NCI-H146 treated with DMSO at 0.1 percent for 48 hours (cell line): ENCODE data around the gene EXOC3L1.

Source experiments
- DNase-seq: peaks from one replicate; lab custom pipeline; 2025; ENCODE audit not compliant: unreplicated experiment; lab: John Stamatoyannopoulos, UW

Gene EXOC3L1, protein sequence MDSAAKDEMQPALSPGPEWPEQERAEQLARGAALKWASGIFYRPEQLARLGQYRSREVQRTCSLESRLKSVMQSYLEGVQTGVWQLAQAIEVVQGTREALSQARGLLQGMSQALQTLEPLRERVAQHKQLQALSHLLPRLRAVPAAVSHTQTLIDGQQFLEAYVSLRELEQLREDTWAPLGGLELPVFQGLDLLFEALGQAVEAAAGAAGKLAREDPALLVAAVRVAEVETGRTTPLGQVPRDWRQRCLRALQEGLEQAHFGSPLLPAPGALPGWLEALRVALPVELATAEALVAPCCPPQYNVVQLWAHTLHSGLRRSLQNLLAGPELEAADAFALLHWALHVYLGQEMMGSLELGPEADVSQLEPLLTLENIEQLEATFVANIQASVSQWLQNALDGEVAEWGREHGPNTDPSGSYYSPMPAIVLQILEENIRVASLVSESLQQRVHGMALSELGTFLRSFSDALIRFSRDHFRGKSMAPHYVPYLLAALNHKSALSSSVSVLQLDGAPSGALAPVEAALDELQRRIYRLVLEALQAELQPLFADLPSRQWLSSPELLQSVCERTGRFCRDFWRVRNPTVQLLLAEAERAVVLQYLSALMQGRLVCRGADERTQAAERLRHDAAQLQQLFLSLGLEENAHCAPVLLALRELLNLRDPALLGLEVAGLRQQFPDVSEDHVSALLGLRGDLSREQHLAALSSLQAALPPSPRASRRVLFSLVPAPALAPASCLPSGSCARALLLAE

DNA sequence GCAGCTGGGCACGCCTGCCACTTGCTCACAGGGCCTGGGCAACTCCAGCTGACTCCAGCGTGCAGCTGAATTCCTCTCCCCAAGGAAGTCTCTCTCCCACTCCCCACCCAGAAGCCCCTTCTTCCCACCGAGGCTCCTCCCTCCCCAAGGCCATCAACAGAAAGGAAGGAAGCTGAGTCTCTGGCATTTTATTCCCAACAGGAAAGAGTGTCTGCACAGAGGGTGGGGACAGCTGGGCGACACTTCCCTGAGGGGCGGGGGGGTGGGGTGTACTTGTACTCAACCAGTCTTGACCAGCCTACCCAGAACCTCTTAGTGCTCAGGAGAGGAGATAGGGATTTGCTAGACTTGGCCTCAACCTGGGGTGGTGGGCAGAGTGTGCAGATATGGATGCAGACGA lies at the start of gene EXOC3L1:
TSS of gene EXOC3L1 (minus strand) at position 96 of the 400 bp plus-strand sequence. CDS start 460 bp downstream, outside the sequence.
- DNase-seq, result no peak

DNA sequence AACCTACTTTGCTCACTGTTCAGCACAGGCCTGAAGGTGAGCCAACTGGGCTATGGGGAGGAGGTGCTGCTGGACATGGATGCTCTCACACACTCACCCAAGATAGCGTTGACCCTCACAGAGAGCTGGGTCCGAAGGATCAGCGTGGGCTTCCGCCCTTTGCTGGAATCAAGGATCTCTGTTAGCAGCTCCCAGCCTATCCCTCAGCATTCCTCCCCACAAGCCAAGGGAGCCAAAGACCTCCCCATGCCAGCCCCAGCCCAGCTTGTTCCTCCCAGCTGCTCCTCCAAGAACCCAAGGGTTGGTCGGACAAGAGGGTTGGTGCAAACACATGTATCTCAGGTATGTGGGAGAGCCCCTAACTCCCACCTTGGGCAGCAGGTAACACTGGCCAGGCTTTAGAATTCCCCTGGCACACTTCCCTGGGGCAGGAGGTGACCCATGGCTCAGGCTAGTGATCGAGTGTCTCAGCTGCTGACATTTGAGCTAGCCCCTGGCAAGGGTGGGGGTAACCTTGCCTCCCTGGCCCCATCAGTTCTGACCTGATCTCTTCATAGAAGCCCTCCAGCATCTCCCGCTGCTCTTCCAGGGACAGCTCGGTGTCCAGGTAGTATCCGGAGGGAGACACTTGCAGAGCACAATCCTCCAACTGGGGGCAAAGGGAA lies 49.0 kb upstream of the EXOC3L1 start:
- DNase-seq, result no peak

DNA sequence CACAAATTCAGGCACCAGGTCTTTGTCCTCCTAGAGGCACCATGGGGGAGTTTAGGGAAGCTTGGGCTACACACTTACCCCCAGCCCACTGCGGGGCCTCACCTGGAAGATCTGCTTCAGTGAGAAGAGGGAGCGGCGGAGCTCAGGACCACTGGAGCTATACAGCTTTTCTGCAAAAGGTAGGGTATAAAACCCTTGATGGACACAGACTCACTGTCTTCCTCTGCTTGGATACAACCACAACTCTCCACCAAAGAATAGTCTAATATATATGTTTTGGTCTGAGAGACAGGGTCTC lies 48.3 kb upstream of the EXOC3L1 start:
- no peak for DNase-seq

DNA sequence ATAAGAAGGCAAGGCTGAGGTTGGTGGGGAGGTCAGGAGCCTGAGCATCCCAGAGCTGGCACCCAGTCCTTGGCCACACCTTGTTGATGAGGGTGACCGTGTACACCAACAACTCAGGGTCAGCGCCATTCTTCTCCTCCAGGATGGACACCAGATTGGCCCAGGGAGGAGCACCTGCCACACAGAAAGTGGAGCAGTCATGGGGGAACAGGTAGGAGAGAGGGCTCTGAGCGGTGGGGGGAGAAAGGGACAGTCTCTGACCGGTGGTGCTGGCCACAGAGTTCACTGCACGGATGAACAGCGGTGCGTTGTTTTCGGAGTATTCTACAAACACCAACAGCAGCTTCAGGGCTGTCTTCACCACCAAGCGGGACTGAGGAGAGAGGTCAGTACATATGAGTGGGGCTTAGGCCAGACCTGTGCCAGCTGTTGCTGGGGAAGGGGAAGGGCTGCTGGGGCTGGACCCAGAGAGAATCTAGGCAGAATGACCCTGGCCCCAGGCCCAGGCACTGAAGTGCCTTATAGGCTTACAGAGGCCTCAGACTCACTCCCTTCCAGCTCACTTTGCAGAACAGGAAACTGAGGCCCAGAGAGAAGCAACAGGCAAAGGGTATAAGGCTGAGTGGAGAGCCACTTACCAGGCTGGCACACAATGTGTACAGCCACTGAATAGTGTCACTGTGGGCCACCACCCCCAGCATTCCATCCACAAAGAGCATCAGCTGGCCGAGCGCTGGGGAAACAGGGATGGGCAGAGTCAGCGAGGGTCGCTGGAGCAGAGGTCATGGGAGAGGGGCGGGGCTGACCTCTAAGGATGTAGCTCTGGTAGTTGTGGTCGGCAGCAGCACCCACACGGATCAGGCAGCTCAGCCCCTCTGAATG lies 47.7 kb upstream of the EXOC3L1 start:
- DNase-seq, result no peak

DNA sequence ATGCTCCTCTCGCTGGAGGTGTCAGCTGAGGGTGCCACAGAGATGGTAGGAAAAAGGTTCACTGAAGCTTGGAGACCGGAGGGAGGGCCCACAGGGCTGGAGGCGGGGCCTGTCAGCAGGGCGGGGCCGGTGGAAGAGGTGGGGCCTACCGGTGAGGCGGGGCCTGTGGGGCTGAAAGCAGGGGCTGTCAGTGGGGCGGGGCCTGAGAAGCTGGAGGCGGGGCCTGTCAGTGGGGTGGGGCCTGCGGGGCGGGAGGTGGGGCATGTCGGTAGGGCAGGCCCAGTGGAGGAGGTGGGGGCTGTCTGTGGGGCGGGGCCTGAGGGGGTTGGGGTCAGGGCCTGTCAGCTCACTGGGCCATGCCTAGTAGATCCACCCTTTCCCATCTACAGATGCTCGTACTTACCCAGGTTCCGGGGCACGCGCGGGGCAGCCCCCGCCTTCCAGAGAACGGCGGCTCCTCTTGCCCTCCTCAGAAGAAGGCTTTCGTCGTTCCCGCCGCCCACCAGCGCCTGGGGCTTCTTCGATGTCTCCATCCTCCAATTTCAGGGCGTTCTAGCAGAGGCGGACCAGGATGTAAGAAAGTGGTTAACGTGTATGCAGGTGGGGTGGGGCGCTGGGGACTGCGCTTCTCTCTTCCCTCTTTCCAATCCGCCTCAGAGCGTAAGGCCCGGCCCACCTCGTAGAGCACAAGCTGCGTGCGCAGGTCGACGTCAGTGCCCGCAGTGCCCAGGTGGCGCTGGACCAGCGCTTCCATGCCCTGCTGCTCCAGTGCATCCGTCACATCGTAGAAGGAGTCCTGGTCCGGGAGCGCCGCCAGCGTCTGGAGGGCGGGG lies 46.8 kb upstream of the EXOC3L1 start:
- no peak for DNase-seq

DNA sequence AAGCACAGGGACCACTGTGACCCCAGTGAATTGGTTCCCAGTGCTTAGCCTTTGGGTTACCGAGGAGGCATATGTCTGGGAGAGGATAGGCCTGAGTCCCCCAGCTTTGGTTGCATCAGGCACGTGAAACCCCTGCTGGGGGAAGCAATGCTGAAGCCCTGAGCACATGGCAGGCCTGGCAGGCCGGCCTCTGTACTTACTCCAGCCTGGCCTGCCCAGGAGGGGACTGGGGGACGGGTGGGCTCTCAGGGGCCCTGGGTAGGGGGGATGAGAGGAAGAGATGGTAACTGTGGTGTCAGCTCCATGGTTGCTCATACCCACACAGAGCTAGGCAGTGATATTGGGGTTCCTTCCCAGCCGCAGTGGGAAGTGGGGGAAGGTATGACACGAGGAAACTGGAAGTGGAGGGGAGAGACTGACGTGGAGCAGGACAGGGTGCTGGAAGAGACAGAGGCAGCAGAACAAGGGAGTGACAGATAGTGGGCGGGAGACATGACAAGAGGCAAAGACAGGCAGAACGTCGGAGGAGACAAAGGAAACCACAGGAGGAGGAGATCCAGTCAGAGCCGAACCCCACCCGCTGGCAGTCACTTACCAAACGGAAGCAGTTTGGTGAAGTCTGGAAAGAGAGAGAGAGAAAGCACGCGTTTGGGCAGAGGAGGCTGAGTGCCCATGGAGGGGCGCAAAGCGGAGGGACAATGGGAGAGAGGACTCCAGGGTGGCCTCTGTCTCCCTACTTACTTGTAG lies 46.1 kb upstream of the EXOC3L1 start:
- DNase-seq, result no peak

DNA sequence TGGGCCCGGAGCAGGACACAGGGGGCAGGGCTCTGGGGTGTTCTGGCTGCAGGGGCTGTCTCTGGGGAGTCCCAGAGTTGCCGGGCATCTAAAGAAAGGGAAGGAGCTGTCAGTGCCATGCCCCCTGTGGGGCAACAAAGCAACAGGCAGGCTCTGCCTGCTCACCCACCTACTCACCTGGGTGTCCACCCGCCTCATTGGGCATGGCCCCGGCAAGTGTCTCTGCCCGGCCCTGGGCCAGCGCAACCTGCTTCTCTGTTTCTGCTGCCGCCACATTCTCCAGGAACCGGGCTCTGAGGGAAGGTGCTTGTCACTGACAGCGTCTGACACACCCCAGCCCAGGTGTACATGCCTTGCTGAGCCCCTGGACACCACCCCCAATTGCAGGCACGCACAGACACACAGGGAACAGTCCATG lies 44.3 kb upstream of the EXOC3L1 start:
- DNase-seq, result no peak

DNA sequence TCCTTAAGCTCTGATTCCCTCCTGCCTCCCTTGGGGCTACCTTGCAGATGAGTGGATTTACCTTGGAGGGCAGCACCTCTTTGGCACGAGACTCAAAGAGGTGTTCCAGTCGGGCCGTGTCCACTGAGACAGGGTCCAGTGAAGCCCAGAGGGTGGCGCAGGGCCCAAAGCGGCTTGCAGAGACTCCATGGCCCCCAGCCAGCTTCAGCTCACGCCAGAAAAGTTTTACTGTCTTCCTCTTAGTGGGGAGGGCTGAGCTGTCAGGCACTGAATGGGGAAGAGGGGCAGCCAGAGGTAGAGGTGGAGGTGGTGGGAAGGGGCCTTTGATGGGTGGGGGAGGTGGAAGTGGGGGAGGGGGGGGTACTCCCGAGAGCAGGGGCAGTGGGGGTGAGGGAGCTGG lies 43.7 kb upstream of the EXOC3L1 start:
- DNase-seq, result no peak

DNA sequence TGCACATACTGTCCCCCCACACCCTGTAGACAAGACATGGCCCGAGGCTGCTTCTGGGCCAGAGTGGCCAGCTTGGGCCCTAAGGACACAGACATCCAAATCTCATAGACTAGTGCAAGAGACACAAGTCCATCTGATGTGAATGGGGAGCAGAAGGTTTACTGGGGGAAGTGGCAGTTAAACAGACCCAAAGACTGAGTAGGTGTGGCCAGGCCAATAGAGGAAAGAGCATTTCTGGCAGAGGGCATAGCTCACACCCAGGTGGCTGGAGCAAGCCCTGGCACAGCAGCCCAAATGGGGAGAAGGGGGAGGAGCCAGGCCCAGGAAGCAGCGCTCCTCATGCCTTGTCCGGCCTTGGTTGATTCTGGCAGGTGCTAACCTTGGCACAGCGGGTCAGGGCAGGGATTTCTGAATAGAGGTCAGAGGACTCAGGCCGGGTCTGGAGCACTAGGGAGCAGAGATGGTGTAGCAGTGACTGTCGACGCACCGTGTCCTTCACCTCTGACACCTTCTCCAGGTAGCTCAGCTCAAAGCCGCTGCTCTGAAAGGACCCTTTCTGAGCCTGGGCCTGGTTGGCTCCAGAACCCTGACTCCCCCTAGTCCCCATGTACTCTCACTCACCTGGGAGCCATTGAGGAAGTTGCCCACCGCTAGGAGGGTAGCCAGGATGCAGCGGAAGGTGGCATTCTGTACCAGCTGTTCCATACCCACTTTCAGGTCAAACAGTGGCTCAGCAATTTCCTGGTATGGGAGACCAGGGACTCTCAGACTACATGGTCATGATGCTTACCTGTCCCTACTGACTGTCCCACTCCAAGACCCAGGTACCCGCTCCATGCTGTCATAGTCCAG lies 41.1 kb upstream of the EXOC3L1 start:
- DNase-seq, result no peak

DNA sequence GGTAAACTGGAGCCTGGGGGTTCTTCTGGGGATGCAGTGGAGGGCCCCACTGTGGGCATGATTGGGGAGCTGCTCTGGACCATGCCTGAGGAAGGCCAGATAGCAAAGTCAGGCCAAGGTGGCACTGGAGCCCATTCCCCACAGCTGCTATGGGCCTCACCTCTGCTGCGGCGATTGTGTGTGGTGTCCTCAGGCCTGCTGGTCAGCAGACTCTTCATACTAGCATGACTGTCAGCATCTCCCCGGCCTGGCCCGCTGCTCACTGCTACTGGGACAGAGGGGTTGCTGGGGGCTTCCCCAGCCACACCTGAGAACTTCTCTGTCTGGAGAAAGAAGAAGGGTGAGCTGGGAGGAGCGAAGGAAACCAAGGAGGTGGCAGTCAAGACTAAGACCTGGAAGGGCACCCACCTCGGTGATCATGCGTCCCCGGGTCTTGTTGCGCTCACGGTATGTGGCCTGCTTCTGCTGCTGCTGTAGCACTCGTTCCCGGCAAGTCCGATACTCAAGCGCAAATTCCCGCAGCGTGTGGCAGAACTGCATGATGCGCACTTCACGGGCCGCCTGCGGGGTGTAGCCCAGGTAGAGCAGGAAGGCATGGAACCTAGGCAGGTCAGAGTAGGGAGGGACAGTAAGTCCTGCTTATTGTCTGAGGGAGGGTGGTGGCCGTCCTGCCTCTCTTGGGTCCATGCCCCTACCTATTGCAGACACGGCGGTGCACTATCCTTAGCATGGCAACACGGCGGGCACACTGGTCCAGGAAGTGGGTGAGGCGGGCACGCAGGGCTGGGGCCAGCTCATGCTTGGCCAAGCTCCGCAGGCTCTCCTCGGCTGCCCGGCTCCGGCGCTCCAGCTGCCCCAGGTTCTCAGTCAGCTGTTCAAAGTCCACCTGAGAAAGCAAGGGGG lies 40.2 kb upstream of the EXOC3L1 start:
- no peak for DNase-seq

DNA sequence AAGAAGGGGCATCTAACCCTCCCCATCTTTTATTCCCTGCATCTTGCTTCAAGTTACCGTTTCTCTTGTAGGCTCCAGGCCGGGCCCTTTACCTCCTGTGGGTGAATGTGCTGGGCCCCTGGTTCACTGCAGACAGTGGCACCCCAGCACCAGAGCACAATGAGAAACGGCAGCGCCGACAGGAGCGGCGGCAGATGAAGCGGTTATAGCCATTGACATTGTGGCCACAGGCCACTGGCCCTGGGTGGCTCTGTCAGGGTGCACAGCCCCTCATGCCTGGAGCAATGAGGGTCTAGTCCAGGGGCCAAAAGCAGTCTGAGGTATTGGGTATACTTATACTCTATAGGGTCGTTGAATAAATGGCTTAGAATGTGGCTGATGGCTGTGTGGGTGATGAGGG lies 39.0 kb upstream of the EXOC3L1 start:
- no peak for DNase-seq

DNA sequence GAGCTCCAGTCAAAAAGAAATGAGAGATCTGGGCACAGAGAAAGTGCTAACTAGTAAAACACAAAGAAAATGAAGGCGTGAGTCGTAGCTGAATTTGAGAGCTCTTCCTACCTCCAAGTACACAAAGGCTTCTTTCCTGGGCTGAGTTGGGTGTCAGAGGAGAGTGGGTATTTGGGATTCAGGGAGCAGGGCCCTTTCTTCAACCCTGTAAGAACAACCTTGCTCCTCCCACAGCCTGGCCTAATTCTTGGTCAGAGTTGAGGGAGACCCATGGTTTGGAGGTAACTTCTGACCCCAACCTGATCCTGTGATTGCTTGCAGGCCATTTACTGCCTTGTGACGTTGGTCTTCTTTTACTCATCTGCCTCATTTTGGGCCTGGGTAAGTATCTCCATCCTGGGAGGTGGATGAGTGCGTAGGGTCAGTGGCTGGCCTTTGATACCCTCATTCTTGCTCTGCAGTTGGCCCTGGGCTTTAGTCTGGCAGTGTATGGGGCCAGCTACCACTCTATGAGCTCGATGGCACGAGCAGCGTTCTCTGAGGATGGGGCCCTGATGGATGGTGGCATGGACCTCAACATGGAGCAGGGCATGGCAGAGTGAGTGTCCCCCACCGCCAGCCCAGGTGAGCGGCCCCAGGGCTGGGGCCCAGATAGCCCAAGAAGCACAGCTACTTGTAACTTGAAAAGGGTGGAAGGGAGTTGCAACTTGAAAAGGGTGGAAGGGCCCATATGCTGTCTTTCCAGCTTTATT lies 38.3 kb upstream of the EXOC3L1 start:
- DNase-seq, result no peak

DNA sequence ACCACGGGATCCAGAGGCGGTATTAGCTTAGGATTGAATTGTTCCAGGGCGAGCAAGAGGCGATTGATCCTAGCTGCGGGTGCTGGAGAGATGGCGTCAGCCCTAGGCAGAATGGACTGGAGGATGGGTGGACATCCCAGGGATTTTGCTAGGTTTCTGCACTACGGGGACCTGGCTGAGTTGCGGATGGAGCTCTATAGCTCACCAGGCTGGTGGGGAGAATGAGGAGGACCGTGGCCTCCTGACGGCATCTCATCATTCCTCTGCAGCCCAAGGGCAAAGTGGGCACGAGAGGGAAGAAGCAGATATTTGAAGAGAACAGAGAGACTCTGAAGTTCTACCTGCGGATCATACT lies 37.6 kb upstream of the EXOC3L1 start:
- DNase-seq, result no peak

DNA sequence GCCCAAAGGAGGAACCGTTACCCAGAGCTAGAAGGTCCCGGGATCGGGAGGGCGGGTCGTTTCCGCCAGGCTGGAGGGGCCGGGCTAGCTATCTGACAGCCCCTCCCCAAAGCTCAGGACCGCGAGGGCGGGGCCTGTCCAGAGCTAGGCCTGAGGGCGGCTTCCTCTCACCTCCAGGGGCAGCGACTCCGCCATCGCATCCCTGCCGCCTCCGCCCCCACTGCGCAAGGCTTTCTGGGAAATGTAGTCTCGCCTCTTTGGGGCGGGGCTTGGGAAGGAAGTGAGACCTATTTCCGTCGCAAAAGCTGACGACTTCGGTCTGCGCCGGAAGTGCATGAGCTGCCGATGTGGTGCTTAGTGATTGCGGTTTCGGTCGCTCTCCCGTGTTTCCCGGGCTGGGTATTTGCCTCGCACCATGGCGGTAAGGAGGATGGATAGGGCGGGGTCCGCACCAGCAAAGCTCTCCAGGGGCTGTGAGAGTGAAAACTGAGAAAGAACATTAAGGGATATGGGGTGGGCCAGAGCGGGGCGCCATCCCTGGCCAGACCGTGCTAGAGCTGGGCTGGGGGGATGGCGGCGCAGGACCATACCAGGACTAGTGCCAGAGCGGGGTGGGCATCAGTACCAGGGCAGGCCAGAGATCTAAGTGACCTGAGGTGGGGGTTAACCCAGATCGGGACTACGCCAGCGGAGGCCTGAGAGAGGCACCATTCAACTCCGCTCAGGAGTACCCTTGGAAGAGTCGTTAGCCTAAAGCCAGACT lies 37.0 kb upstream of the EXOC3L1 start, which contains the start of gene TMEM208:
TSS of gene TMEM208 (plus strand) at position 327 of the 763 bp plus-strand sequence. CDS start at position 416, 89 bp downstream.
- DNase-seq, result peak; percentile 84

DNA sequence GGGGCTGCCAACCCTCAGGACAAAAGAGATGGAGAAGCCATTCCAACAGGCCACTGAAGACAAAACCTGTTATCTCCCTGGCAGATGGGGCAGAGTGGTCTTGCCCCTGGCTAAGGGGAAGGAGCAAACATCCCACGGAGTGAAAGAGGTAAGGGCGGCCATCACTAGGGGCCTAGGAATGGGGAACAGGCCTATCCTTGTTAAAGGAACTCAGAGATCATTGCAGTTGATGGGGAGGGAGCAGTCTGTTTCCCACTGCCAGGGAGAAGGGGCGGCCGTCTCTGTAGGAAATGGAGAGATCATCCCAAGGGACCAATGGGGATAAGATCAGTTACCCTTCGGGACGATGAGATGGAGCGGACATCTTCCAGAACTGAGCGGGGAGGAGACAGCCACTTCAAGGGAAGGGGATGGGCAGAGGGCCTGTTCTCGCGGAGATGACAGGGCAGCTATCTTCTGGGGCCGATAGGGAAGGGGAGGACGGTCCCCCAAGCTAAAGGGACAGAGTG lies 36.4 kb upstream of the EXOC3L1 start:
- no peak for DNase-seq

DNA sequence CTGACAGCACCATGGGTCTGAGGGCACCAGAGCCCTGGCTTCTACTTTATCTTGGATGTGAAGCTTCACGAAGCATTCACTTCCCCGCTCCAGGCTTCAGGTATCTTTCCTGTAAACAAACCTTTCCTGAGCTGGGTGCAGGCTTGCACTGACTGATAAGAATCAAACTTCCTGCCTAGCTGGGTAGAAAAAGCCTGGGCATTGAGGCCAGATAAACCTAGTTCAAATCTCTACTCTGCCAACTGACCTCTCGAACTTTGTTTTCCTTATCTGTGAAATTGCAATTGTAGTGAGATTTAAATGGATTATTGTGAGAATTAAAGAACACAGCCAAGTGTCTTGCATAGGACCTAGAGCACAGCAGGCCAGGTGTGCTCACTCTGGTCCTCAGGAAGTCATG lies 34.1 kb upstream of the EXOC3L1 start:
- no peak for DNase-seq
